Urinary bladder (tissue), 4 donors: ENCODE measurements around the gene MARCHF10. TPM values are rescaled to one million over a fixed set of nuclear protein-coding genes. Genes with fewer than 3 reads are reported as not detected.

Experiments
- DNase-seq: peaks from one replicate; pipeline ENCODE4 v3.0.0-alpha.2; 2015; ENCODE audit errors: extremely low spot score
- H3K27ac ChIP-seq: one replicate; pipeline ENCODE4 v1.5.1; 2013; ENCODE audit warnings: low read depth, mild to moderate bottlenecking, moderate library complexity
- H3K36me3 ChIP-seq: one replicate; pipeline ENCODE4 v1.6.1; 2013; ENCODE audit warnings: mild to moderate bottlenecking, moderate library complexity; ENCODE audit not compliant: insufficient read depth
- H3K4me1 ChIP-seq: one replicate; pipeline ENCODE4 v1.6.1; 2013; ENCODE audit warnings: mild to moderate bottlenecking, moderate library complexity; ENCODE audit not compliant: insufficient read depth
- H3K4me3 ChIP-seq: one replicate; pipeline ENCODE4 v1.5.1; 2013; ENCODE audit warnings: low read depth, low read length
- WGBS: extraction: QIAGEN DNeasy Blood & Tissue Kit; methylation state at CpG from one replicate; pipeline ENCODE4 v1.1.7; 2013; 5-methylcytosine and 5-hydroxymethylcytosine counted together
- polyA plus RNA-seq: library from polyadenylated mRNA; stranded (reverse); fragments of 200-250 nt; gene quantifications from one replicate; pipeline ENCODE4 v1.2.3, GENCODE V29; 2013
- total RNA-seq: library from RNA; depleted of rRNA; stranded (reverse); fragments of >200 nt; gene quantifications from one replicate; pipeline ENCODE4 v1.2.3, GENCODE V29; 2014
- donor health status: healthy with polysubstance abuse.
- donor health status: healthy.

MARCHF10 gene
- total and polyA plus RNA-seq, 2 donors: 0.08 to 0.42 TPM

- Histone ChIP-seq H3K4me3 (no peak overlapping the region), H3K36me3 (no peaks in the 10 kb centered on the region), H3K4me1 (no peaks in the 10 kb centered on the region), H3K27ac (no peak overlapping the region)
- 95% methylated on average over 3 of the region's 3 CpGs for WGBS
- DNase-seq: no peak
Observed at GRCh38 chr17:62720126-62720850, 87.8 kb downstream of the MARCHF10 start.

GRCh38 chr17:62719586-62719985 lies 88.5 kb downstream of the MARCHF10 start:
- DNase-seq: no peak
- Histone ChIP-seq H3K27ac (no peak overlapping the region), H3K36me3 (no peaks in the 10 kb centered on the region), H3K4me1 (no peaks in the 10 kb centered on the region), H3K4me3 (no peak overlapping the region)
- WGBS: 97% methylated on average over 1 of the region's 1 CpG

- 53% methylated on average over 11 of the region's 11 CpGs for WGBS
- DNase-seq: no peak
- Histone ChIP-seq H3K4me1 (no peaks in the 10 kb centered on the region), H3K36me3 (no peaks in the 10 kb centered on the region), H3K4me3 (no peak overlapping the region), H3K27ac (no peak overlapping the region)
Observed at GRCh38 chr17:62718429-62718828, 89.7 kb downstream of the MARCHF10 start.

GRCh38 chr17:62717889-62718288 lies 90.2 kb downstream of the MARCHF10 start:
- Histone ChIP-seq H3K27ac (no peak overlapping the region), H3K36me3 (no peaks in the 10 kb centered on the region), H3K4me3 (no peak overlapping the region), H3K4me1 (no peaks in the 10 kb centered on the region)
- DNase-seq: no peak
- WGBS: 91% methylated on average over 8 of the region's 8 CpGs

- H3K36me3 ChIP-seq: no peaks in the 10 kb centered on the region
- no peak for DNase-seq
- H3K27ac ChIP-seq: no peak overlapping the region
- no peak overlapping the region for H3K4me3 ChIP-seq
- H3K4me1 ChIP-seq: no peaks in the 10 kb centered on the region
- 94% methylated on average over 6 of the region's 6 CpGs for WGBS
Observed at GRCh38 chr17:62717589-62717855, 90.6 kb downstream of the MARCHF10 start.

- Histone ChIP-seq H3K4me3 (no peak overlapping the region), H3K4me1 (no peaks in the 10 kb centered on the region), H3K27ac (no peak overlapping the region), H3K36me3 (no peaks in the 10 kb centered on the region)
- DNase-seq: no peak
- 94% methylated on average over 23 of the region's 23 CpGs for WGBS
Observed at GRCh38 chr17:62716834-62717588, 91.1 kb downstream of the MARCHF10 start.

- no peaks in the 10 kb centered on the region for H3K36me3 ChIP-seq
- H3K4me3 ChIP-seq: no peak overlapping the region
- no peaks in the 10 kb centered on the region for H3K4me1 ChIP-seq
- no peak for DNase-seq
- 98% methylated on average over 18 of the region's 18 CpGs for WGBS
- no peak overlapping the region for H3K27ac ChIP-seq
Observed at GRCh38 chr17:62715882-62716390, 92.2 kb downstream of the MARCHF10 start.

- Histone ChIP-seq H3K36me3 (no peaks in the 10 kb centered on the region), H3K4me1 (no peaks in the 10 kb centered on the region), H3K27ac (no peak overlapping the region), H3K4me3 (no peak overlapping the region)
- 95% methylated on average over 8 of the region's 8 CpGs for WGBS
- DNase-seq: no peak
Observed at GRCh38 chr17:62714016-62714777, 93.9 kb downstream of the MARCHF10 start.

- Histone ChIP-seq H3K4me1 (no peaks in the 10 kb centered on the region), H3K4me3 (no peak overlapping the region), H3K27ac (no peak overlapping the region), H3K36me3 (no peaks in the 10 kb centered on the region)
- 87% methylated on average over 17 of the region's 17 CpGs for WGBS
- no peak for DNase-seq
Observed at GRCh38 chr17:62713086-62713881, 94.8 kb downstream of the MARCHF10 start.

- H3K36me3 ChIP-seq: no peaks in the 10 kb centered on the region
- no peak overlapping the region for H3K4me3 ChIP-seq
- DNase-seq: no peak
- 76% methylated on average over 8 of the region's 8 CpGs for WGBS
- no peaks in the 10 kb centered on the region for H3K4me1 ChIP-seq
- H3K27ac ChIP-seq: no peak overlapping the region
Observed at GRCh38 chr17:62712171-62712581, 95.9 kb downstream of the MARCHF10 start.

GRCh38 chr17:62708587-62708986 lies 99.5 kb downstream of the MARCHF10 start:
- no peak for DNase-seq
- WGBS: 69% methylated on average over 2 of the region's 2 CpGs

GRCh38 chr17:62707425-62707739 lies 100.7 kb downstream of the MARCHF10 start:
- Histone ChIP-seq H3K36me3 (no peaks in the 10 kb centered on the region), H3K4me3 (no peak overlapping the region), H3K4me1 (no peaks in the 10 kb centered on the region), H3K27ac (no peak overlapping the region)
- no peak for DNase-seq
- 95% methylated on average over 9 of the region's 9 CpGs for WGBS

More at GRCh38 chr17:62708587-62708986, 99.5 kb downstream of the MARCHF10 start:
- no peak overlapping the region for H3K4me3 ChIP-seq
- no peak overlapping the region for H3K27ac ChIP-seq
- H3K36me3 ChIP-seq: no peaks in the 10 kb centered on the region
- no peaks in the 10 kb centered on the region for H3K4me1 ChIP-seq
